GM19468 (cell line): ENCODE results near the gene STRN4.
"Not testable (repeated sequence)": the region's sequence is repeated elsewhere in the genome, so short reads cannot be mapped to it uniquely, and the experiment has no call there.

ENCODE experiments used
- ATAC-seq: cut with Tn5 transposase; IDR thresholded peaks from one replicate; pipeline ENCODE4 v1.9.1; 2021; ENCODE audit warnings: mild to moderate bottlenecking, moderate library complexity, moderate number of reproducible peaks; ENCODE audit not compliant: unreplicated experiment; ENCODE audit errors: extremely low read depth

The STRN4 gene

GRCh38 chr19:46715975-46716671 is 30.1 kb downstream of the STRN4 start:
- no peak for ATAC-seq

GRCh38 chr19:46715620-46715974 is 30.7 kb downstream of the STRN4 start:
- no peak for ATAC-seq

GRCh38 chr19:46714444-46715106 is 31.7 kb downstream of the STRN4 start:
- ATAC-seq, result no peak

GRCh38 chr19:46713781-46714443 is 32.3 kb downstream of the STRN4 start:
- no peak for ATAC-seq

- not testable (repeated sequence) for ATAC-seq
These were observed 33.4 kb downstream of the STRN4 start for GRCh38 chr19:46712768-46713338.

- ATAC-seq, result no peak
These were observed 35.6 kb downstream of the STRN4 start for GRCh38 chr19:46710687-46711086.

GRCh38 chr19:46704379-46705076 is 41.7 kb downstream of the STRN4 start:
- ATAC-seq, result no peak

- no peak for ATAC-seq
These were observed 45.5 kb downstream of the STRN4 start for GRCh38 chr19:46700704-46701103.

- ATAC-seq, result no peak
These were observed 47.6 kb downstream of the STRN4 start for GRCh38 chr19:46698395-46699321.

- no peak for ATAC-seq
These were observed 48.9 kb downstream of the STRN4 start for GRCh38 chr19:46697204-46697960.

- no peak for ATAC-seq
These were observed 49.4 kb downstream of the STRN4 start for GRCh38 chr19:46696866-46697203.

- ATAC-seq, result no peak
These were observed 50.2 kb downstream of the STRN4 start for GRCh38 chr19:46696052-46696451.

- no peak for ATAC-seq
These were observed 52.5 kb downstream of the STRN4 start for GRCh38 chr19:46693760-46694159.

- no peak for ATAC-seq
These were observed 53.1 kb downstream of the STRN4 start for GRCh38 chr19:46692918-46693722.

- ATAC-seq, result no peak
These were observed 54.3 kb downstream of the STRN4 start for GRCh38 chr19:46691948-46692347.

- ATAC-seq, result no peak
These were observed 55.1 kb downstream of the STRN4 start for GRCh38 chr19:46691104-46691503.

- no peak for ATAC-seq
These were observed 56.9 kb downstream of the STRN4 start for GRCh38 chr19:46689358-46689757.
